ENCODE data around the gene TJAP1. TPM values are rescaled to one million over a fixed set of nuclear protein-coding genes. Genes with fewer than 3 reads are reported as not detected.

TJAP1 gene
- total and polyA plus RNA-seq, 2 donors (not counting 1 experiment from before 2014, with no cell fraction given) = 8.9 to 18.9 TPM

DNA sequence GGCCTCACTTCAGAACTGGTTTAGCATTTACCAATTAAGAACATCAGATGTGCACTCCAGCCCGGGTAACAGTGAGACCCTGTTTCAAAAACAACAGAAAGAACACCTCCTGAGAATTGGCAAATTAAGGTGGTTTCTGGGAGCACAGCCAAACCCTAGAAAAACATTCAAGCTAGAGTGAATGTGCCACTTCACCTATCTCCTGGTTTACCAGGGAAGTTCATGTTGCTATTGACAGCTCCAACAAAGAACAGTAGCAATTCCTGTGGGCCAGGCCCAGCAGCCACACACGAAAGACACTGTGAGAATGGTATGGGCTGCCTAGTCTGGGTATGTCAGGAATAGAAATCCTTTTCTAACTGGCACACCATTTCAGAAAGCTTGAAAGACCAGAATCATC, 44.5 kb downstream of the TJAP1 start:
- H3K27me3 ChIP-seq (ENCODE audit: control insufficient read depth, insufficient read depth, low read length) = no peaks in the 10 kb centered on the region
- no peaks in the 10 kb centered on the region for H3K9me3 ChIP-seq (ENCODE audit: control insufficient read depth, insufficient read depth, low read depth, low read length)
- no peak overlapping the region for H3K4me2 ChIP-seq (ENCODE audit: extremely low read depth, insufficient read depth, low read length)
- peaks cover 26% of the 10 kb centered on the region for H3K79me2 ChIP-seq (ENCODE audit: control insufficient read depth, insufficient read depth, low read length)
- DNase-seq (ENCODE audit: low read depth in 2 of 2) = no peak
- H3K9ac ChIP-seq (ENCODE audit: insufficient read depth, low read length) = no peak overlapping the region
- peaks cover 2% of the 10 kb centered on the region for H3K4me1 ChIP-seq (ENCODE audit: control insufficient read depth, extremely low read depth, insufficient read depth, low read length)
- H2AFZ ChIP-seq (ENCODE audit: low read length) = no peak overlapping the region
- no peaks in the 10 kb centered on the region for H4K20me1 ChIP-seq (ENCODE audit: control insufficient read depth, extremely low read depth, insufficient read depth, low read length)
- TF ChIP-seq EZH2 (IDR thresholded peaks at IDR 0.05; ENCODE audit: low read length, missing control alignments) = no peak
- TF ChIP-seq, protein P1, sequence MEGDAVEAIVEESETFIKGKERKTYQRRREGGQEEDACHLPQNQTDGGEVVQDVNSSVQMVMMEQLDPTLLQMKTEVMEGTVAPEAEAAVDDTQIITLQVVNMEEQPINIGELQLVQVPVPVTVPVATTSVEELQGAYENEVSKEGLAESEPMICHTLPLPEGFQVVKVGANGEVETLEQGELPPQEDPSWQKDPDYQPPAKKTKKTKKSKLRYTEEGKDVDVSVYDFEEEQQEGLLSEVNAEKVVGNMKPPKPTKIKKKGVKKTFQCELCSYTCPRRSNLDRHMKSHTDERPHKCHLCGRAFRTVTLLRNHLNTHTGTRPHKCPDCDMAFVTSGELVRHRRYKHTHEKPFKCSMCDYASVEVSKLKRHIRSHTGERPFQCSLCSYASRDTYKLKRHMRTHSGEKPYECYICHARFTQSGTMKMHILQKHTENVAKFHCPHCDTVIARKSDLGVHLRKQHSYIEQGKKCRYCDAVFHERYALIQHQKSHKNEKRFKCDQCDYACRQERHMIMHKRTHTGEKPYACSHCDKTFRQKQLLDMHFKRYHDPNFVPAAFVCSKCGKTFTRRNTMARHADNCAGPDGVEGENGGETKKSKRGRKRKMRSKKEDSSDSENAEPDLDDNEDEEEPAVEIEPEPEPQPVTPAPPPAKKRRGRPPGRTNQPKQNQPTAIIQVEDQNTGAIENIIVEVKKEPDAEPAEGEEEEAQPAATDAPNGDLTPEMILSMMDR (conservative IDR thresholded peaks at IDR 0.05 in 1 of 2, IDR thresholded peaks at IDR 0.05 in 1 of 2; ENCODE audit: low read depth in 1 of 2, low read length in 2 of 2) = no peak
- peaks cover 42% of the 10 kb centered on the region for H3K36me3 ChIP-seq (ENCODE audit: control insufficient read depth, insufficient read depth, low read length)
- H3K4me3 ChIP-seq (replicated peaks in 1 of 4; ENCODE audit: control extremely low read depth in 1 of 4, insufficient read depth in 1 of 4, low read depth in 3 of 4, low read length in 4 of 4) = no peak overlapping the region
- no peak overlapping the region for H3K27ac ChIP-seq (ENCODE audit: insufficient read depth, low read length)

DNA sequence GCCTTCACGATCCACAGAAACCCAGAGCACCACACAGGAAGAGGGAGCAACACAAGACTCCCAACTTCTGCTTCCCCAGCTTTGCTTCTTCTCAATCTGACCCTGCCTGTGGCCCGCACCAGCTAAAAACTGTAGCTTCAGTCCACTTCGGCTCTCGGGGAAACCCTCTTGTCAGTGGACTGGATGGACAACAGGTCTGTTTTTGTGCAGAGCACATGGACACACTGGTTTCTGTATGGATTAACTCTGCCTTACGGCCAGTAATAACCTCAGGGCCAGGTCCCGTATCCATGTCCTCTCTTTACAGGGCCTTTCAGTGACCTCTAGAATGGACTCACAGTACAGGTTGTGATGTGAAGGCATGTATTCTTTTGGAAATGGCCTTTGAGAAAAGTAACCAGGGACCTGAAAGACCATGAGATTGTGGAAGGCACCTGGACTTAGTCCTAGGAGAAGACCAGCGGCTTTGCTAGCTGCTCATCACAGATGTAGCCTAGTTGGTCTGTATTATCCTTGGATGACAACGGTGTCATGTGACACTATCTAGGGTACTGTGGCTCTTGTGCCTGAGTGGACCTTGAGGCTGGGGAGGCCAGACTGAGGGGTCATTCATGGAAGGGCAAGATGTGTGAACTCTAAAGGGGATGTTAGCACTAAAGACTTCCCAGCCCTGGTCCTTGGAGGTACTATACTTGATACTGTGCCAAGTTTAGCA, 45.3 kb downstream of the TJAP1 start:
- no peak overlapping the region for H3K9ac ChIP-seq (ENCODE audit: insufficient read depth, low read length)
- H3K27me3 ChIP-seq (ENCODE audit: control insufficient read depth, insufficient read depth, low read length) = no peaks in the 10 kb centered on the region
- H3K4me2 ChIP-seq (ENCODE audit: extremely low read depth, insufficient read depth, low read length) = no peak overlapping the region
- DNase-seq (ENCODE audit: low read depth in 2 of 2) = no peak
- H4K20me1 ChIP-seq (ENCODE audit: control insufficient read depth, extremely low read depth, insufficient read depth, low read length) = no peaks in the 10 kb centered on the region
- H2AFZ ChIP-seq (ENCODE audit: low read length) = no peak overlapping the region
- peaks cover 43% of the 10 kb centered on the region for H3K36me3 ChIP-seq (ENCODE audit: control insufficient read depth, insufficient read depth, low read length)
- peaks cover 2% of the 10 kb centered on the region for H3K4me1 ChIP-seq (ENCODE audit: control insufficient read depth, extremely low read depth, insufficient read depth, low read length)
- no peaks in the 10 kb centered on the region for H3K9me3 ChIP-seq (ENCODE audit: control insufficient read depth, insufficient read depth, low read depth, low read length)
- TF ChIP-seq, protein P1 (conservative IDR thresholded peaks at IDR 0.05 in 1 of 2, IDR thresholded peaks at IDR 0.05 in 1 of 2; ENCODE audit: low read depth in 1 of 2, low read length in 2 of 2) = no peak
- no peak for TF ChIP-seq EZH2 (IDR thresholded peaks at IDR 0.05; ENCODE audit: low read length, missing control alignments)
- H3K27ac ChIP-seq (ENCODE audit: insufficient read depth, low read length) = no peak overlapping the region
- peaks cover 18% of the 10 kb centered on the region for H3K79me2 ChIP-seq (ENCODE audit: control insufficient read depth, insufficient read depth, low read length)
- H3K4me3 ChIP-seq (replicated peaks in 1 of 4; ENCODE audit: control extremely low read depth in 1 of 4, insufficient read depth in 1 of 4, low read depth in 3 of 4, low read length in 4 of 4) = no peak overlapping the region

DNA sequence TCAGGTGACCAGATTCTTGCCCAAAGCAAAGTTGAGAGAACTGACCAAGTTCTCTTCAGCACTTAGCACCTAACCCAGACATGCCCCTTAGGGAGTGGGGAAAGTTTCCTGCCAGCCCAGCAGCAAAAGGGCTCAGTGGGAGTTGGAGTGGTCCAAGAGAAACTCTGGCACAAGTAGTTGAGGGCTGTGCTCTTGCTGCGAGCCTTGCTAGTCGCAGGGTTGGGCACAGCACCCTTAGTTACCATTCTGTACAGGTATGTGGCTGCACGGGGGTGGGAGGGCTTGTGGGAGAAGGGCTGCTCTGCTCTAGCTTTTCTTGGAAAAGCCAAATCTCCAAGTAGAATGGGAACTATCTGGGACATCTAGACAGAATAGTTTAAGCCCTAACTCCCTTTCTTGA, 45.9 kb downstream of the TJAP1 start:
- no peak overlapping the region for H3K4me2 ChIP-seq (ENCODE audit: extremely low read depth, insufficient read depth, low read length)
- DNase-seq (ENCODE audit: low read depth in 2 of 2) = no peak
- no peak overlapping the region for H3K9ac ChIP-seq (ENCODE audit: insufficient read depth, low read length)
- H3K9me3 ChIP-seq (ENCODE audit: control insufficient read depth, insufficient read depth, low read depth, low read length) = no peaks in the 10 kb centered on the region
- no peak overlapping the region for H3K4me3 ChIP-seq (replicated peaks in 1 of 4; ENCODE audit: control extremely low read depth in 1 of 4, insufficient read depth in 1 of 4, low read depth in 3 of 4, low read length in 4 of 4)
- no peak overlapping the region for H3K27ac ChIP-seq (ENCODE audit: insufficient read depth, low read length)
- peaks cover 13% of the 10 kb centered on the region for H3K79me2 ChIP-seq (ENCODE audit: control insufficient read depth, insufficient read depth, low read length)
- no peak overlapping the region for H2AFZ ChIP-seq (ENCODE audit: low read length)
- H3K4me1 ChIP-seq (ENCODE audit: control insufficient read depth, extremely low read depth, insufficient read depth, low read length) = peaks cover 2% of the 10 kb centered on the region
- H3K36me3 ChIP-seq (ENCODE audit: control insufficient read depth, insufficient read depth, low read length) = peaks cover 46% of the 10 kb centered on the region
- no peak for TF ChIP-seq EZH2 (IDR thresholded peaks at IDR 0.05; ENCODE audit: low read length, missing control alignments)
- TF ChIP-seq, protein P1 (conservative IDR thresholded peaks at IDR 0.05 in 1 of 2, IDR thresholded peaks at IDR 0.05 in 1 of 2; ENCODE audit: low read depth in 1 of 2, low read length in 2 of 2) = no peak
- no peaks in the 10 kb centered on the region for H4K20me1 ChIP-seq (ENCODE audit: control insufficient read depth, extremely low read depth, insufficient read depth, low read length)
- H3K27me3 ChIP-seq (ENCODE audit: control insufficient read depth, insufficient read depth, low read length) = no peaks in the 10 kb centered on the region

Measured in fibroblast of lung (primary cell).